Inflammatory macrophage treated with lipopolysaccharide for 4 hours (primary cell): Measurements from ENCODE around the gene TMEM63A.
"Not testable (repeated sequence)": the region's sequence is repeated elsewhere in the genome, so short reads cannot be mapped to it uniquely, and the experiment has no call there.

Experiments used
- DNase-seq: peaks from one replicate; pipeline ENCODE4 v3.0.0-alpha.2; 2020

The TMEM63A gene

DNA sequence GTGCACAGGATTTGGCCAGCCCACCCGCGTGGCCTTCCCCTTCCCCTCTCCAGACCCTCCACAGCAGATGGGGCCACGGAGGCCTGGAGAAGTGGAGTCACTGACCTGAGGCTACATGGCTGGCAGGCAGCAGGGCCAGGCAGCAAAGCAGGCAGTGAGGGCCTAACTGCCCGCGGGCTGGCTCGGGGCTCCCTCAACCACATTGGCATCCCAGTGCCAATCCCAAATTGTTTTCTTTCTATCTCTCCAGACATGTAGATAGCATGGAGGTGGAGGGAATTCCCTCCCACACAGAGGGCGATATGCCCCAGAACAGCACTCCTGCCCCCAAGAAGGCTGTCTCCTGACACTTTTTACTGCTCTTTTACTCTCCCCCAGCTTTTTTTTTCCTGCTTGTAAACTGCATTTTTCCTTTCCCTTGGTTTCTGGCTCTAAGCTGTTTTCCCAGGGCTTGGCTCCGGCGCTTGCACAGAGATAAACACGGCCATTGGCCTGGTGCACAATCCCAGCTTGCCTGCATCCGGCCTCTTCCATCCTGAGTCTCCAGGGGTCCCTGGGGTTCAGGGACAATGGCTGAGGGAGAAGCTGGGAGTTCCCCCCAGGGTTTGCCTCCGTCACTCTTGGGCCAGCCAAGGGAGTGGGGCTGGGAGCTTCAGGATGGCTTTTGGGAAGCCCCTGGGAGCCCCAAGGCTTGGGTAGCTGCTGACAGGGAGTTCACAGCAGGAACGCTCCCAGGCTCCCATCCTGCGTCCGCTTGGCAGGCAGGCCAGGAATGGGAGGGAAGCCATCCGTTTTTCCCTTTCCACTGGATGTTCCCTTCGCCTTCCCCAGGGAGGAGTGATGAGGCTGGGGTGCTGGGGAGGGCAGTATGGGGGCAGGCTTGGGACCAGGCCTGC is 65.3 kb downstream of the TMEM63A start:
- no peak for DNase-seq

DNA sequence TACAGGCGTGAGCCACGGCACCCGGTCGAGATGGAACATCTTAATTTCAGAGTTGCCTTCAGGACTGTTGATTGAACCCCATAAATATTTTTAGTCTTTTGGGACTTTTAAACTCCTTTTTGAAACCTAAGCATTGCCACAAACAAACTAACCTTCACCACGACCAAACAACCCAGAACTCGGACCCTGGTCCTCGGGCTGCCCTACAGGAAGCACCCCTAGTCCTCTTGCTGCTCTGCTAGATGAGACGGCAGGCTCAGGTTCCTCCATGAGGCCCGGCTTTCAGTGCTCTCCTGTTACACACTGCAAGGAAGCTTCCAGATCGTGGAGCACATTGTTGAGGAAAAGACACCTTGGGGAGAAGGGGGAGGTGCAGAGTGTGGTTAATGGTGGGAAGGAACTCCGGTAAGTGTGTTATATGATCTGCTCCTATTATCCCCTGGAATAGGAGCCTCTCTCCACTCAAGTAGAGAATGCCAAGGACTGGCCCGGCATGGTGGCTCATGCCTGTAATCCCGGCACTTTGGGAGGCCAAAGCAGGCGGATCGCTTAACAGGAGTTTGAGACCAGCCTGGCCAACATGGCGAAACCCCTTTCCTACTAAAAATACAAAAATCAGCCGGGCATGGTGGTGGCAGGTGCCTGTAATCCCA is 66.5 kb downstream of the TMEM63A start:
- DNase-seq = no peak

DNA sequence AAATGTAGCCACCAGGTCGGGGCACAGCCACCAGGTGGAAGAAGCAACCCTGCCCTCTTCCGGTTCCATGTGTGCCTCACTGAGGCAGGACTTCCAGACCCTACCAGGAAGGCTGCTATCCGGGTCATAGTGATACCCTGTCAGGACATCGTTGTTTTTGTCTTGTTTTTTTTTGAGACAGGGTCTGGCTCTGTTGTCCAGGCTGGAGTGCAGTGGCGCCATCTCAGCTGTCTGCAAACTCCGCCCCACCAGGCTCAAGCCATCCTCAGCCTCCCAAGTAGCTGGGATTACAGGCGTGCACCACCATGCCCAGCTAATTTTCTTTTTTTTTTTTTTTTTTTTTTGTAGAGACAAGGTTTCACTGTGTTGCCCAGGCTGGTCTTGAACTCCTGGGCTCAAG is 67.1 kb downstream of the TMEM63A start:
- DNase-seq = not testable (repeated sequence)

DNA sequence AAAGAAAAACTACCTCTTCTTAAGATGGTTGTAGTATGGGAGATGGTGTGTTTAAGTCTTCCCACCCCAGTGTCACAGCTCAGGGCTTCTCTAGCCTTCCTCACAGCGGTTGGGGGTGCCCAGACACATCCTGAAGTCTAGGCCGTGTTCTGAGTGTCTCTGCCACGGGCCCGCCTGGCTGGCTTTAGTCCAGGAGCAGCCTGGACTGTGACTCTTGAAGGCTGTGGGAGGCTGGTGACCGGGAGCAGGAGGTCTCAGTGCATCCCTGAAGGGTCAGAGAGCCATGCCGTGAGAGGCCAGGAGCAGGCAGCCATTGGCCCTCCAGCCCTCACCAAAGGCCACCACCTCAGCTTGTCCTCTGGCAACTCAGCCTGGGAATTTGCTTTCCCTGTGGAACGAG is 67.8 kb downstream of the TMEM63A start:
- DNase-seq = no peak

DNA sequence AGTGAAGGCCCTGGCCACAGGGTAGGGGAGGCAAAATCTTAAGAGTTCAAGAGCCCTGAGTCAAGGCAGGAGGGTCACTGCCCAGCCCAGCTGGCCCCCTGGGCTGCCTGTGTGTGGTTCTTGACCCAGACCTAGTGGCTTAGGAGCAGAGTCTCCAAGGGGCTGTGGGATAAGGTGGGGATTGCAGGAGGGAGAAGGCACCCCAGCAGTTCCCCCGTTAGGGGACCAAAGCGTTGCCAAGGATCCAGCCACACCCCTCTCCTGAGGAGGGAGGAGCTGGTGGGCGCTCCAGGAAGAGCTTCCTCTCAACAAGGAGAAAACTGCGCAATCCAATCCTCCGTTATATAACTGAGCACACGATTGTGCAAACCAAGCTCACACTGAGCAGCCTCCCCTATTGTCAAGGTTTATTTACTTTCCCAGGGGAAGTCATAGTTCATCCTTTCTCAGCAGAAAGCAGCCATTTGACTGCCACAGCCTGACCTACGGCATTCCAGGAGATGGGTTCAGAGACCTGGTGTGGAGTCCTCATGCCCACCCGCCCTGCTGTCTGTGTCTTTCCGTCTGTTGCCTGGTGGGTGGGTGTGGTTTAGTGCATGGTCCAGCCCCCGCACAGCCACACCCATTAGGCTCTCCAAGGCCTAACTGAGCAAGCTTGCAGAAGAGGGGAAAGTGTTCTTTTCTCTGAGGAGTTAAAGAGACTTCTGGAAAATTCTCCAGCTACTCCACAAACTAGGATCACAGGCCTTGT is 68.8 kb downstream of the TMEM63A start:
- peak; percentile 80 for DNase-seq

DNA sequence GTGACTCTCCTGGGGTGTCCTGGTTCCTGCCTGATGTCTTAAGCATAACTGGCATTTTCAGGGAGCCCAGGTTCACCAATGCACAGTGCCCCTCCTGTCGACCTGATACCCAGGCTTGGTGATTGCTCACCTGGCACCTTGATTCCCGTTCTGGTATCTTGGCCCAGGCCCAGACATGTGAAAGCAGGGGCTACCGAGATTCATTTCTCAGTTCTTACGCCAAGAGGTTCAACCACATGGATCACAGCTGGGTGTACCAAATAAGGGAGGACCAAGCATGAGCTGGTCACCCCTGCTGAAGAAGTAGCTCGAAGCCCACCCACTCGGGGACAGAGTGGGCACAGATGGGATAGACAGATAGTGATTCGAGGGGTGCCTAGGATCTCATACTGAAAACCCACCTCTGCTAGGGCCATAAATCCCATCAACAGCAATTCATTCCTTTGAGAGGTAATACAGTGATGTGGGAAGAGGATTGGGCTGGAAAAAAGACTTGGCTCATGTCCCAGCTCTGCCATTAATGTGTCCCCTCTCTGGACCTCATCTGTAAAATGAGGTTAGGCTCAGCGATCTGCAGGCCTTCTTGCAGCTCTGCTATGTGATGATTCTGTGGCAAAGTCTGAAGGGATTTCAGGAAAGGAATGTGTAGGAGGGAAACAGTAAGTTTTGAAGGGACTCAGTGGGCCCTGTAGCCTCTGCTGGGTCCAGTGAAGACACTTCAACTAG is 69.5 kb downstream of the TMEM63A start:
- DNase-seq = no peak

DNA sequence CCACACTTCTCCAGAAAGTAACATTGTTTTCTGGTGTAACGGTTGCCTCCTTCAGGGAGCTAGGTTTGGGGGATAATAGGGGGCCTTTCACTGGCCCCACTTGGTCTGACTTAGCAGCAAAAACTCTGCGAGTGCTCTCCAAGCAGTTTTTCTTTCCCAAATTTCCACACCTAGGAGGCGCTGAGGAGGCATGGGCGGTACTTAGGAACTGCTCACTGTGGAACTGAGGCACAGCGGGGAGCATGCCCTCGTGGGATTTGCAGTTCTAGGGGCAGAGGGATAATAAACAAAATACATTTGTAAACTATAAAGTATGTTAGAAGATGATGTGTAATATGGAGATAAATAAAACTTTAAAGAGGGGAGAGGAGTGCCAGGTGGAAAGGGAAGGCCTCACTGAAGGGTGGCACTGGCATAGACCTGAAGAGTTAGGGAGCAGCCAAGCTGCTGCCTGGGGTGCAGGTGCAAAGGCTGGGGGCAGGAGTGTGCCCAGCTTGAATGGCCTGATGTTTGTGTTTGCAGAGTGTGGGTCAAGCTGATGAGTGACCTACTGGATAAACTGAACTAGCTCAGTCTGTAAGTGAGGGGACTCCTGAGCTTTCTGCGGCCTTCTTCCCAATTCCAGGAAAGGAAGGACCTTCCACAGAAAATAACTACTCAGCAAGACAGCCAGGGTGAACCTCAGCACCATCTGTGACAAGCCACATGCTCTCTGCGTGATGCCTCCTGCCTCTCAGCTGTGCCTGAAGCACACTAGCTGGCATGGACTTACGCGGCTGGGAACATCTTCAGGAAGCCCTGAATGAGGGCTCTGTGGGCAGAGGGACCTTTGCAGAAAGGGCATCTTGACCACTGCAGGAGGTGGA is 70.3 kb downstream of the TMEM63A start:
- DNase-seq = no peak

DNA sequence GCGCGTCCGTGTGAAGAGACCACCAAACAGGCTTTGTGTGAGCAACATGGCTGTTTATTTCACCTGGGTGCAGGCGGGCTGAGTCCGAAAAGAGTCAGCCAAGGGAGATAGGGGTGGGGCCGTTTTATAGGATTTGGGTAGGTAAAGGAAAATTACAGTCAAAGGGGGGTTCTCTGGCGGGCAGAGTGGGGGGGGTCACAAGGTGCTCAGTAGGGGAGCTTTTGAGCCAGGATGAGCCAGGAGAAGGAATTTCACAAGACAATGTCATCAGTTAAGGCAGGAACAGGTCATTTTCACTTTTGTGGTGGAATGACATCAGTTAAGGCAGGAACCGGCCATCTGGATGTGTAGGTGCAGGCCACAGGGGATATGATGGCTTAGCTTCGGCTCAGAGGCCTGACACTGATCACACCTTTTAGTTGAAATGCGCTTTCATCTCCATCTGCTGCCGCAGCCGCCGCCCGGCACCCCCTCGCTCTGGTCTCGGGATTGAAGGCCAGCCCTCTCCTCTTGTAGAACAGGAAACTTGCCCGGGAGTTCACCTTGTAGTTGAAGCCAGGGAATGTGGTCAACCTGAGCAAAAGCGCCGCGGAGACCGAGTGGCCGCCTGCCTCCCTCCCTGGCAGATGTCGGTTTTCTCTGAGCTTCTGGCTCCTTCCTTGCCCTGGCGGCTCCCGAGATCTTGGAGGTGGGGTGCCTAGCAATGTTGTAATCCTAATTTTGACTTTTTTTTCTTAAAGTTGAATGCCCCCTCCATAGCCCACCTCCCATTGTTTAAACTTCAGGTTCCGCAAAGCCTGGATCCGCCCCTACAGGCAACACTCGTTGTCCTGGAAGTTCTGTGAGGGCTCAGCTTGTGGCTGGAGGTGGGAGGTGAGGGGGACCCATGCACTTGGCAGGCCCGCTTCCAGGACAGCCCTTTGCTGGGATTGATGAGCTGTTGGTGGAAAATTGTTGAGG is 71.3 kb downstream of the TMEM63A start:
- DNase-seq = peak; percentile 14

DNA sequence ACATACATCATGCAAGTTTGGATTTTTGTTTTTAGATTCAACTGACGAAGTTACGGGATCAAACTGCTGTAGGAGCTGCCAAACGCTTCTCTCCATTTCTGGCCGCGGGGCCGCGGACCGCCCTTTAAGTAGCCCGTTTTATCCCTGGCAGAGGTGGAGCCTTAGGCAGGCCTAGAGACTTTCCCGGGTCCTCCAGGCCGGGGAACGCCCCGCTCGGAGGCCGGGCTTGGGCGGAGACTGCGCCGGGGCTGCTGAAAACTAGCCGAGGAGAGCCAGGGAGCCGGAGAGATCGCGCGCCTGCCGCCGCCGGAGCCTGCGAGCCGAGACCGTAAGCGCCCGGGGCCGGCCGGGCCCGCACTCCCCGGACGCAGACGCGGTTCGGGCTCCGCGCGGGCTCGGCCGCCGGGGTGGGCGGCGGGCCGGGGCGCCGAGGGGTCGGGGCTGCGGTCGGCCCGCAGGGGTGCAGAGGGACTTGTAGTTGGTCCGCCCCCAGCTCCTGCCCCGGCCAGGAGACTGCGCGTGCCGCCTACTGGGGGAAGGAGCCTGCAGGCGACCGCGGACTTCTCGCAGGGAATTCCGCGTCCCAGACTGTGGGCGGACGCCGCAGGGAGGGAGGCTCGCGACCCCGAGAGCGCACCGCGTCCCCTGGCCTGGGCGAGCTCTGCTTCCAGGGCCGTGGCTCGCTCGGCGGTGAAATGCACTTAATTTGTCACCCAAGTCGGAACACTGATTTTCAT is 72.2 kb downstream of the TMEM63A start, which contains the start of gene EPHX1:
TSS of gene EPHX1 (plus strand) at position 283 of the 737 bp plus-strand sequence. CDS start 18,606 bp downstream, outside the sequence.
- peak; percentile 82 for DNase-seq

DNA sequence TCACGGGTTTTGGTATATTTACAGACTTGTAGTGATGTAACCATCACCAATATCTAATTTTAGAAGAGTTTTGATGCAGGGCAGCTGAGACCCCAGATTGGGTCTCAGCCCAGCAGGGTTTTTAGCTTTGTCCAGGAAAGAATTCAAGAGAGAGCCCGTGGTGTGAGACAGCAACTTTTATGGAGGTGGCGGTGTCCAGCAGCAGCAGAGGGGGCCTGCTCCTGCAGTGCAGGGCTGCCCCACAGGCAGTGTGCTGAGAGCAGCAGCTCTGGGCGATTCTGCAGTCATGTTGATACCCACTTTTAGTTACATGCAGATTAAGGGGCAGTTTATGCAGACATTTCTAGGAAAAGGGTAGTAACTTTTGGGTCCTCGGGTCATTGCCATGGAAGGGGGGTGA is 74.0 kb downstream of the TMEM63A start:
- no peak for DNase-seq

DNA sequence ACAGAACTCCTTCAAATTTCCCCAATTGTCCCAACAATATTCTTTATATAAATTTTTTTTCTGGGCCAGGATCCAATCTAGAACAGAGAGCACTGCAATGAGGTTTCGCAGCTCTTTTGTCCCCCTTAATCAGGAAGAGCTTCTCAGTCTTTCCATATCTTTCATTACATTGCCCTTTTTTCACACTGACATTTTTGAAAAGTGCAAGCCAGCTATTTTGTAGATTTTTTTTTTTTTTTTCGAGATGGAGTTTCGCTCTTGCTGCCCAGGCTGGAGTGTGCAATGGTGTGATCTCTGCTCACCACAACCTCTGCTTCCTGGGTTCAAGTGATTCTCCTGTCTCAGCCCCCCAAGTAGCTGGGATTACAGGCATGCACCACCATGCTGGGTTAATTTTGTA is 75.4 kb downstream of the TMEM63A start:
- not testable (repeated sequence) for DNase-seq

DNA sequence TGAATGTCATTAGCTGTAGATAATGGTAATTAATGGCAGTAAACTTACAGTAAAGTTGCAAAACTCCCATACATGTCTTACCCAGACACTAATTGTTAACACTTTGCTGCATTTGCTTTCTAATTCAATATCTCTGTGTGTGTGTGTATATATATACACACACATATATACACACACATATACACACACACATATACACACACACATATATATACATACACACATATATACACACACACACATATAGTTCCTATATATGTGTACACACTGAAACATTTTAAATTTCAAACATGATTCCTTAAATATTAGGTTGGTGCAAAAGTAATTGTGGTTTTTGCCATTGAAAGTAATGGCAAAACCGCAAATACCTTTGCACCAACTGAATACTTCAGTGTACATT is 75.9 kb downstream of the TMEM63A start:
- no peak for DNase-seq

DNA sequence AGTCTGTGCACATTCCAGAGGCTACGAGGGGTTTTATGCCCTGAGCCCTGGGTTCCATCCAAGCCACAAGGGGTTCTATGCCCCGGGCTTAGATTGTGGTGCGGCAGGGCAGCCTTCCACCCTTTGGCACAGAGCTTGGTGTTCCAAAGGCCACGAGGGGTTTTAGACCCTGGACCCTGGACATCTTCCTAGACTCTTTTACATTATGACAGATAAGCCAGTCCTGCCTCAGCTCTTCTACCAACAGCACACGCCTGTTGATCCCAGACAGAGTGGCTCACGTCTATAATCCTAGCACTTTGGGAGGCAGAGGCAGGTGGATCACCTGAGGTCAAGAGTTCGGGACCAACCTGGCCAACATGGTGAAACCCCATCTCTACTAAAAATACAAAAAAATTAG is 81.0 kb downstream of the TMEM63A start:
- DNase-seq = not testable (repeated sequence)

DNA sequence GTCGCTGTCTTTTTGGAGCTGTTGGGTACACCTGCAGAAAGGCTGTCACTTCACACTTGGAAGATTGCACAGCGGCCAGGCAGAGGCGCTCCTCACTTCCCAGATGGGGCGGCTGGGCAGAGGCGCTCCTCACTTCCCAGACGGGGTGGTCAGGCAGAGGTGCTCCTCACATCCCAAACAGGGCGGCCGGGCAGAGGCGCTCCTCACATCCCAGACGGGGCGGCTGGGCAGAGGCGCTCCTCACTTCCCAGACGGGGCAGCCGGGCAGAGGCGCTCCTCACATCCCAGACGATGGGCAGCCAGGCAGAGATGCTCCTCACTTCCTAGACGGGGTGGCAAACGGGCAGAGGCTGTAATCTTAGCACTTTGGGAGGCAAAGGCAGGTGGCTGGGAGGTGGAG is 86.1 kb downstream of the TMEM63A start:
- DNase-seq = not testable (repeated sequence)
